Endothelial cell of umbilical vein (primary cell): ENCODE measurements around the gene RBM25. TPM values are rescaled to one million over a fixed set of nuclear protein-coding genes. Genes with fewer than 3 reads are reported as not detected.

Experiments
- BruUV-seq: library from RNA; stranded (reverse); fragments of 400-500 nt; replicated peaks from 2 replicates; lab custom pipeline; 2021; lab: Mats Ljungman, UMichigan
- CTCF ChIA-PET: fragments of 300-600, 350-600 bp; sonication (Branson Sonifier 250); formaldehyde crosslinking; loops from one replicate; lab custom pipeline; 2021; ENCODE audit warnings: antibody characterized with exemption, inconsistent platforms; lab: Charles Lee
- POLR2A ChIA-PET: fragments of 300-600, 350-600 bp; sonication (Branson Sonifier 250); formaldehyde crosslinking; loops from one replicate; lab custom pipeline; 2021; ENCODE audit warnings: antibody characterized with exemption, inconsistent platforms; lab: Charles Lee
- DNase-seq: peaks from one replicate; pipeline ENCODE4 v3.0.0-alpha.2; 2011; ENCODE audit warnings: low read depth, low spot score
- FAIRE-seq: peaks from 2 replicates; lab custom pipeline; 2011; peaks lifted over from hg19 to GRCh38; lab: Jason Lieb, UNC
- H2AFZ ChIP-seq: 2 replicates; pipeline ENCODE4 v1.6.0; 2012; ENCODE audit warnings: low read depth, low read length, control low read depth, inconsistent platforms
- H3K27ac ChIP-seq: 2 replicates; pipeline ENCODE4 v1.5.1; 2011; ENCODE audit warnings: low read depth, mild to moderate bottlenecking, control low read depth, low read length, moderate library complexity; ENCODE audit not compliant: insufficient read depth
- H3K27me3 ChIP-seq, 2 experiments: 2 replicates each; pipeline versions ENCODE4 v1.6.0 to v1.6.1; 2011; ENCODE audit warnings: low read length in 2 of 2, mixed read lengths in 1 of 2; ENCODE audit not compliant: control insufficient read depth in 2 of 2, insufficient read depth in 2 of 2
- H3K36me3 ChIP-seq, 2 experiments: 2 replicates in 1 of 2; 3 replicates in 1 of 2; pipeline ENCODE4 v1.5.1; 2011; ENCODE audit warnings: low read length in 2 of 2, mild to moderate bottlenecking in 1 of 2, moderate library complexity in 1 of 2; ENCODE audit not compliant: control insufficient read depth in 2 of 2, insufficient read depth in 2 of 2; ENCODE audit errors: extremely low read depth in 1 of 2
- H3K4me1 ChIP-seq: 3 replicates; pipeline ENCODE4 v1.5.1; 2011; ENCODE audit warnings: mild to moderate bottlenecking, low read length; ENCODE audit not compliant: control insufficient read depth, insufficient read depth; ENCODE audit errors: extremely low read depth
- H3K4me2 ChIP-seq: 2 replicates; pipeline ENCODE4 v1.6.1; 2011; ENCODE audit warnings: low read length, control low read depth, mixed read lengths; ENCODE audit not compliant: insufficient read depth
- H3K4me3 ChIP-seq, 3 experiments: fragments of 200-600 bp in 1 of 3; sonication (generic), shearing (Covaris generic) in 1 of 3; replicated peaks in 1 of 3; 2 replicates each; pipeline ENCODE4 v1.5.1; 2011 to 2016; ENCODE audit warnings: control low read depth in 3 of 3, low read length in 3 of 3, mild to moderate bottlenecking in 2 of 3, inconsistent platforms in 1 of 3, low read depth in 1 of 3, moderate library complexity in 1 of 3; ENCODE audit not compliant: insufficient read depth in 1 of 3
- H3K79me2 ChIP-seq: 2 replicates; pipeline ENCODE4 v1.6.0; 2012; ENCODE audit warnings: low read length, inconsistent platforms; ENCODE audit not compliant: control insufficient read depth, insufficient read depth
- H3K9ac ChIP-seq: replicated peaks from 2 replicates; pipeline ENCODE3; 2011; ENCODE audit warnings: low read length, control low read depth; ENCODE audit not compliant: insufficient read depth; ENCODE audit errors: extremely low read depth
- H3K9me1 ChIP-seq: replicated peaks from 3 replicates; pipeline ENCODE4 v1.6.0; 2011; ENCODE audit warnings: mild to moderate bottlenecking, low read length; ENCODE audit not compliant: control insufficient read depth, insufficient read depth; ENCODE audit errors: extremely low read depth
- H3K9me3 ChIP-seq: replicated peaks from 2 replicates; pipeline ENCODE4 v1.5.1; 2012; ENCODE audit warnings: low read length, inconsistent platforms; ENCODE audit not compliant: control insufficient read depth, insufficient read depth
- H4K20me1 ChIP-seq: replicated peaks from 2 replicates; pipeline ENCODE3; 2011; ENCODE audit warnings: mild to moderate bottlenecking, low read length; ENCODE audit not compliant: control insufficient read depth, insufficient read depth; ENCODE audit errors: extremely low read depth
- EZH2 ChIP-seq: IDR thresholded peaks from 2 replicates; pipeline ENCODE4 v1.6.1; 2012; ENCODE audit warnings: borderline replicate concordance, low read depth, mild to moderate bottlenecking, moderate library complexity, low read length, inconsistent platforms; ENCODE audit not compliant: severe bottlenecking
- FOS ChIP-seq: IDR thresholded peaks from 2 replicates; pipeline ENCODE4 v1.6.1; 2011; ENCODE audit warnings: mild to moderate bottlenecking, low read length, moderate library complexity, borderline replicate concordance; ENCODE audit not compliant: insufficient read depth
- GATA2 ChIP-seq: IDR thresholded peaks from 2 replicates; pipeline ENCODE4 v1.7.0; 2011; ENCODE audit warnings: low read depth, mild to moderate bottlenecking, moderate library complexity, mixed read lengths, low read length; ENCODE audit not compliant: insufficient read length, insufficient read depth
- JUN ChIP-seq: IDR thresholded peaks from 2 replicates; pipeline ENCODE4 v1.6.1; 2011; ENCODE audit warnings: borderline replicate concordance, low read depth; ENCODE audit not compliant: insufficient read length, insufficient read depth
- MAX ChIP-seq: IDR thresholded peaks from 2 replicates; pipeline ENCODE4 v1.6.1; 2011; ENCODE audit not compliant: insufficient read depth, insufficient read length
- MYC ChIP-seq: IDR thresholded peaks from one replicate; pipeline ENCODE4 v1.6.1; 2011; ENCODE audit warnings: mild to moderate bottlenecking, low read depth, low read length
- POLR2A ChIP-seq: IDR thresholded peaks from 2 replicates; pipeline ENCODE4 v1.6.1; 2012; ENCODE audit warnings: low read depth, mild to moderate bottlenecking, control low read depth, low read length
- POLR2AphosphoS5 ChIP-seq: IDR thresholded peaks from 2 replicates; pipeline ENCODE4 v1.6.1; 2012; ENCODE audit warnings: low read depth, mild to moderate bottlenecking, control low read depth, low read length, moderate library complexity; ENCODE audit not compliant: insufficient read depth
- dilution Hi-C: fragments of 300-500 bp; cut with MboI; formaldehyde crosslinking; loops from one replicate; pipeline ENCODE4 v1.15.0; 2019; ENCODE audit warnings: low sequenced_read_pairs; ENCODE audit not compliant: extremely low pct_ligation_motif_present
- intact Hi-C: fragments of 100-400 bp; cut with micrococcal nuclease; formaldehyde crosslinking; loops from one replicate; pipeline ENCODE4 v1.10.0; 2022
- polyA plus RNA-seq, 4 experiments: library from polyadenylated mRNA; depleted of rRNA in 3 of 4; stranded (reverse) in 3 of 4; unstranded in 1 of 4; fragments of >200 nt; gene quantifications; 2 replicates each; pipeline versions ENCODE4 v1.2.1 to v1.2.3, GENCODE V29; 2011 to 2012; ENCODE audit warnings: missing spikeins in 1 of 4
- total RNA-seq: library from RNA; stranded (reverse); gene quantifications from 2 replicates; pipeline ENCODE4 v1.2.3, GENCODE V29; 2021
- TF ChIP-seq, protein P1 (sequence below), 2 donors: IDR thresholded peaks; 1 replicate in 1 of 2; 2 replicates in 1 of 2; pipeline ENCODE4 v1.5.1; 2011; ENCODE audit warnings: low read length in 2 of 2, mild to moderate bottlenecking in 2 of 2, moderate library complexity in 2 of 2, control low read depth in 1 of 2, inconsistent platforms in 1 of 2, low read depth in 1 of 2; ENCODE audit not compliant: insufficient read depth in 1 of 2; ENCODE audit errors: extremely low read depth in 1 of 2

RBM25 gene
- total and polyA plus RNA-seq, 2 donors (not counting 3 experiments of a cell fraction or from before 2014, with no cell fraction given): 20.6 to 86.1 TPM

GRCh38 chr14:73124180-73124894 lies 66.0 kb downstream of the RBM25 start:
- peaks cover 2% of the 10 kb centered on the region for H3K9me1 ChIP-seq
- H3K27ac ChIP-seq: no peak overlapping the region
- DNase-seq: no peak
- H3K4me2 ChIP-seq: no peak overlapping the region
- no peaks in the 10 kb centered on the region for H3K79me2 ChIP-seq
- no TSS peak for BruUV-seq
- no peaks in the 10 kb centered on the region for H3K27me3 ChIP-seq
- POLR2A ChIA-PET: no interaction called here
- no peaks in the 10 kb centered on the region for H3K9me3 ChIP-seq
- intact Hi-C loops (no loop called here), dilution Hi-C loops (no loop called here)
- H3K4me3 ChIP-seq: no peak overlapping the region
- no peak overlapping the region for H3K9ac ChIP-seq
- H3K4me1 ChIP-seq: no peaks in the 10 kb centered on the region
- H2AFZ ChIP-seq: no peak overlapping the region
- H4K20me1 ChIP-seq: no peaks in the 10 kb centered on the region
- TF ChIP-seq FOS: no peak
- no peak for TF ChIP-seq MYC
- TF ChIP-seq JUN: no peak
- peaks cover 7 to 9% of the 10 kb centered on the region in 2 experiments for H3K36me3 ChIP-seq
- FAIRE-seq: no peak
- CTCF ChIA-PET: interaction anchor here (1.0 kb wide), 1 partner anchor 13 kb away, joined by 3 read pairs; no protein-coding TSS in a partner anchor

DNA sequence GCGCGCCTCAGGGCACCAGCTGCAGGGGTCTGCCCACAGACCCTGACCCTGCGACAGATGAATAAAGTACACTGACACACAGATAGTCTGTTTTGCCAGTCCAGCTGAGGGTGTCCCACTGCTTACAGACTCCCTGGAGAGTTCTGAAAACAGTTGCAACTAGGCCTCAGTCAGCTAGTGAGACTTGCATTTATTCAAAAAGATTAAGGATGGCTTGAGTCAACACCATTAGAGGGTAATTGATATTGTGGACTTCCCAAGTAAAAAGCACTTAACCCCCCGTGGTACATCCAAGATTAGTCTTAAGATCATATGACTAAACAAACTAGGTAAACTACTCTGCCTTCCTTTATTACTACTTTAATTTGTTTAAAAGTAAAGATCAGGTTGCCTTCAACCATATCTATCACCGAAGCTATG lies 66.8 kb downstream of the RBM25 start:
- intact Hi-C loops (no loop called here), dilution Hi-C loops (no loop called here)
- Histone ChIP-seq H3K27me3 (no peaks in the 10 kb centered on the region), H3K9me3 (no peaks in the 10 kb centered on the region), H3K79me2 (no peaks in the 10 kb centered on the region), H3K4me3 (no peak overlapping the region), H4K20me1 (no peaks in the 10 kb centered on the region), H3K9me1 (peaks cover 2% of the 10 kb centered on the region), H3K4me2 (no peak overlapping the region), H3K4me1 (no peaks in the 10 kb centered on the region), H3K27ac (no peak overlapping the region), H3K36me3 (peaks cover 7 to 9% of the 10 kb centered on the region in 2 experiments), H2AFZ (no peak overlapping the region), H3K9ac (no peak overlapping the region)
- BruUV-seq: no TSS peak
- no peak for FAIRE-seq
- ChIA-PET POLR2A (no interaction called here), CTCF (no interaction called here)
- TF ChIP-seq JUN: no peak
- TF ChIP-seq EZH2: no peak
- TF ChIP-seq FOS: no peak
- no peak for TF ChIP-seq MAX
- TF ChIP-seq, protein P1, sequence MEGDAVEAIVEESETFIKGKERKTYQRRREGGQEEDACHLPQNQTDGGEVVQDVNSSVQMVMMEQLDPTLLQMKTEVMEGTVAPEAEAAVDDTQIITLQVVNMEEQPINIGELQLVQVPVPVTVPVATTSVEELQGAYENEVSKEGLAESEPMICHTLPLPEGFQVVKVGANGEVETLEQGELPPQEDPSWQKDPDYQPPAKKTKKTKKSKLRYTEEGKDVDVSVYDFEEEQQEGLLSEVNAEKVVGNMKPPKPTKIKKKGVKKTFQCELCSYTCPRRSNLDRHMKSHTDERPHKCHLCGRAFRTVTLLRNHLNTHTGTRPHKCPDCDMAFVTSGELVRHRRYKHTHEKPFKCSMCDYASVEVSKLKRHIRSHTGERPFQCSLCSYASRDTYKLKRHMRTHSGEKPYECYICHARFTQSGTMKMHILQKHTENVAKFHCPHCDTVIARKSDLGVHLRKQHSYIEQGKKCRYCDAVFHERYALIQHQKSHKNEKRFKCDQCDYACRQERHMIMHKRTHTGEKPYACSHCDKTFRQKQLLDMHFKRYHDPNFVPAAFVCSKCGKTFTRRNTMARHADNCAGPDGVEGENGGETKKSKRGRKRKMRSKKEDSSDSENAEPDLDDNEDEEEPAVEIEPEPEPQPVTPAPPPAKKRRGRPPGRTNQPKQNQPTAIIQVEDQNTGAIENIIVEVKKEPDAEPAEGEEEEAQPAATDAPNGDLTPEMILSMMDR (IDR thresholded peaks at IDR 0.05; ENCODE audit: extremely low read depth in 1 of 2, insufficient read depth in 1 of 2, low read depth in 1 of 2, low read length in 2 of 2): no peak
- no peak for TF ChIP-seq MYC
- no peak for TF ChIP-seq POLR2AphosphoS5
- TF ChIP-seq POLR2A: no peak
- no peak for TF ChIP-seq GATA2
- no peak for DNase-seq
